IMR-90 (cell line): ENCODE results near the gene TUSC2. TPM values are rescaled to one million over a fixed set of nuclear protein-coding genes. Genes with fewer than 3 reads are reported as not detected.

Experiments
- ATAC-seq: fragments of 200-7000 bp; cut with Tn5 transposase; 2 replicates; pipeline ENCODE4 v1.9.1; 2020; ENCODE audit warnings: low read depth, mild to moderate bottlenecking, moderate library complexity
- BruUV-seq: library from RNA; stranded (reverse); fragments of 400-500 nt; replicated peaks from 2 replicates; lab custom pipeline; 2021; lab: Mats Ljungman, UMichigan
- CTCF ChIA-PET: fragments of 300-600 bp; formaldehyde crosslinking; extraction: SDS; loops from one replicate; lab custom pipeline; 2021; ENCODE audit warnings: antibody characterized with exemption; lab: Yijun Ruan, JAX
- POLR2A ChIA-PET: fragments of 300-600 bp; sonication (Branson Sonifier 250); formaldehyde crosslinking; loops from one replicate; lab custom pipeline; 2022; ENCODE audit warnings: antibody characterized with exemption; ENCODE audit not compliant: unreplicated experiment; lab: Charles Lee
- DNase-seq: peaks from one replicate; pipeline ENCODE4 v3.0.0; 2013
- H2AFZ ChIP-seq: replicated peaks from 2 replicates; pipeline ENCODE3; 2013; ENCODE audit warnings: low read length, mild to moderate bottlenecking; ENCODE audit not compliant: poor library complexity
- H2AK5ac ChIP-seq: 2 replicates; pipeline ENCODE4 v1.6.1; 2013; ENCODE audit warnings: low read depth, low read length, inconsistent platforms
- H2AK9ac ChIP-seq: replicated peaks from 2 replicates; pipeline ENCODE3; 2013; ENCODE audit warnings: mild to moderate bottlenecking, low read depth, low read length, moderate library complexity; ENCODE audit not compliant: poor library complexity
- H2BK120ac ChIP-seq: 2 replicates; pipeline ENCODE4 v1.6.1; 2013; ENCODE audit warnings: low read depth, low read length, inconsistent platforms
- H2BK15ac ChIP-seq: 3 replicates; pipeline ENCODE4 v1.6.1; 2013; ENCODE audit warnings: low read depth, low read length, inconsistent platforms
- H2BK20ac ChIP-seq: 2 replicates; pipeline ENCODE4 v1.6.1; 2013; ENCODE audit warnings: low read depth, mild to moderate bottlenecking, inconsistent platforms, low read length, moderate library complexity
- H2BK5ac ChIP-seq: 2 replicates; pipeline ENCODE4 v1.6.1; 2013; ENCODE audit warnings: mild to moderate bottlenecking, low read depth, low read length, inconsistent platforms; ENCODE audit not compliant: poor library complexity, severe bottlenecking
- H3K14ac ChIP-seq: replicated peaks from 2 replicates; pipeline ENCODE4 v1.6.1; 2013; ENCODE audit warnings: low read depth, low read length, inconsistent platforms
- H3K18ac ChIP-seq: 2 replicates; pipeline ENCODE4 v1.6.1; 2013; ENCODE audit warnings: low read depth, low read length, control low read depth
- H3K23ac ChIP-seq: 2 replicates; pipeline ENCODE4 v1.6.1; 2013; ENCODE audit warnings: low read depth, low read length, inconsistent platforms
- H3K27ac ChIP-seq: 2 replicates; pipeline ENCODE4 v1.5.1; 2013; ENCODE audit warnings: mild to moderate bottlenecking, control low read depth, low read length; ENCODE audit not compliant: insufficient read depth
- H3K27me3 ChIP-seq: 2 replicates; pipeline ENCODE4 v1.6.1; 2013; ENCODE audit warnings: low read length; ENCODE audit not compliant: control insufficient read depth, insufficient read depth
- H3K36me3 ChIP-seq: 2 replicates; pipeline ENCODE4 v1.6.1; 2013; ENCODE audit warnings: low read length, mixed read lengths; ENCODE audit not compliant: control insufficient read depth, insufficient read depth
- H3K4ac ChIP-seq: 2 replicates; pipeline ENCODE4 v1.6.1; 2013; ENCODE audit warnings: low read depth, low read length, inconsistent platforms
- H3K4me1 ChIP-seq: 2 replicates; pipeline ENCODE4 v1.6.1; 2013; ENCODE audit warnings: low read length, mixed read lengths; ENCODE audit not compliant: control insufficient read depth, insufficient read depth
- H3K4me2 ChIP-seq: 2 replicates; pipeline ENCODE4 v1.6.1; 2013; ENCODE audit warnings: low read depth, mild to moderate bottlenecking, control low read depth, low read length, moderate library complexity
- H3K4me3 ChIP-seq: 2 replicates; pipeline ENCODE4 v1.5.1; 2013; ENCODE audit warnings: low read depth, mild to moderate bottlenecking, control low read depth, low read length, moderate library complexity; ENCODE audit not compliant: insufficient read depth
- H3K56ac ChIP-seq: 2 replicates; pipeline ENCODE4 v1.6.1; 2013; ENCODE audit warnings: low read length, inconsistent platforms; ENCODE audit not compliant: insufficient read depth; ENCODE audit errors: extremely low read depth
- H3K79me1 ChIP-seq, 2 experiments: 2 replicates each; pipeline ENCODE4 v1.6.1; 2013; ENCODE audit warnings: low read length in 2 of 2, inconsistent platforms in 1 of 2, low read depth in 1 of 2
- H3K9ac ChIP-seq: 2 replicates; pipeline ENCODE4 v1.6.1; 2013; ENCODE audit warnings: low read depth, low read length, control low read depth
- H3K9me1 ChIP-seq: 2 replicates; pipeline ENCODE4 v1.6.1; 2013; ENCODE audit warnings: low read length, inconsistent platforms; ENCODE audit not compliant: insufficient read depth
- H3K9me3 ChIP-seq: 2 replicates; pipeline ENCODE4 v1.6.1; 2013; ENCODE audit warnings: low read length; ENCODE audit not compliant: control insufficient read depth, insufficient read depth
- H4K20me1 ChIP-seq: 2 replicates; pipeline ENCODE4 v1.6.1; 2013; ENCODE audit warnings: low read length, inconsistent platforms; ENCODE audit not compliant: insufficient read depth
- H4K5ac ChIP-seq: 2 replicates; pipeline ENCODE4 v1.6.1; 2013; ENCODE audit warnings: mild to moderate bottlenecking, low read depth, low read length, control low read depth
- H4K8ac ChIP-seq, 2 experiments: 2 replicates each; pipeline ENCODE4 v1.6.1; 2013; ENCODE audit warnings: low read depth in 2 of 2, low read length in 2 of 2, control low read depth in 1 of 2, inconsistent platforms in 1 of 2
- H4K91ac ChIP-seq: 2 replicates; pipeline ENCODE4 v1.6.1; 2013; ENCODE audit warnings: low read depth, low read length, inconsistent platforms; ENCODE audit not compliant: insufficient read depth
- CEBPB ChIP-seq: IDR thresholded peaks from 2 replicates; pipeline ENCODE4 v1.6.1; 2012; ENCODE audit warnings: low read depth, low read length, improper control_type of control experiment
- ELK1 ChIP-seq: fragments of 150-350 bp; IDR thresholded peaks from 2 replicates; pipeline ENCODE4 v1.6.1; 2016; ENCODE audit warnings: low read depth, mild to moderate bottlenecking, low read length, moderate library complexity, borderline replicate concordance
- FOS ChIP-seq: fragments of 150-350 bp; IDR thresholded peaks from 2 replicates; pipeline ENCODE4 v1.6.1; 2016; ENCODE audit warnings: low read depth, low read length
- MAFK ChIP-seq: IDR thresholded peaks from 2 replicates; pipeline ENCODE4 v1.6.1; 2012; ENCODE audit warnings: low read depth, low read length, improper control_type of control experiment
- MAZ ChIP-seq: IDR thresholded peaks from 2 replicates; pipeline ENCODE4 v1.6.1; 2012; ENCODE audit warnings: low read depth, mild to moderate bottlenecking, low read length, improper control_type of control experiment, moderate library complexity, borderline replicate concordance
- MXI1 ChIP-seq: IDR thresholded peaks from 2 replicates; pipeline ENCODE4 v1.6.1; 2012; ENCODE audit warnings: low read depth, mild to moderate bottlenecking, low read length, moderate library complexity, borderline replicate concordance
- NFE2L2 ChIP-seq: fragments of 150-350 bp; IDR thresholded peaks from 2 replicates; pipeline ENCODE4 v1.6.1; 2016; ENCODE audit warnings: low read depth, mild to moderate bottlenecking, low read length
- POLR2A ChIP-seq: IDR thresholded peaks from 2 replicates; pipeline ENCODE4 v1.6.1; 2012; ENCODE audit warnings: mild to moderate bottlenecking, low read depth, low read length
- RAD21 ChIP-seq: IDR thresholded peaks from 2 replicates; pipeline ENCODE4 v1.6.1; 2012; ENCODE audit warnings: low read length, improper control_type of control experiment
- RCOR1 ChIP-seq: IDR thresholded peaks from 2 replicates; pipeline ENCODE4 v1.6.1; 2012; ENCODE audit warnings: mild to moderate bottlenecking, low read length, improper control_type of control experiment; ENCODE audit not compliant: insufficient replicate concordance
- SMC3 ChIP-seq: fragments of 150-350 bp; IDR thresholded peaks from 2 replicates; pipeline ENCODE4 v1.6.1; 2016; ENCODE audit warnings: low read depth, mild to moderate bottlenecking, antibody characterized with exemption, low read length, moderate library complexity
- USF2 ChIP-seq: fragments of 150-350 bp; IDR thresholded peaks from 2 replicates; pipeline ENCODE4 v1.6.1; 2017; ENCODE audit warnings: mild to moderate bottlenecking, antibody characterized with exemption, low read length, low read depth
- WGBS, 2 experiments: methylation state at CpG; one replicate each; pipeline versions ENCODE4 v1.1.5 to v1.1.7; 2013; ENCODE audit warnings: missing lambda C conversion rate in 2 of 2; ENCODE audit not compliant: insufficient read length in 1 of 2; ENCODE audit errors: extremely low coverage in 2 of 2; 5-methylcytosine and 5-hydroxymethylcytosine counted together
- dilution Hi-C: fragments of 300-500 bp; cut with HindIII; formaldehyde crosslinking; loops from one replicate; pipeline ENCODE4 v1.14.3; 2018; ENCODE audit warnings: low sequenced_read_pairs; ENCODE audit not compliant: unreplicated experiment
- in situ Hi-C: fragments of 300-500 bp; cut with MboI; formaldehyde crosslinking; loops from 3 replicates; pipeline ENCODE4 v1.14.3; 2019; ENCODE audit warnings: low sequenced_read_pairs, inconsistent platforms, mixed read lengths
- intact Hi-C: fragments of 100-400 bp; cut with micrococcal nuclease; formaldehyde crosslinking; loops from 2 replicates; pipeline ENCODE4 v1.10.0; 2022
- polyA plus RNA-seq, 3 experiments: library from polyadenylated mRNA; depleted of rRNA; stranded (reverse); fragments of >200 nt; gene quantifications; 2 replicates each; pipeline ENCODE4 v1.2.3, GENCODE V29; 2012; ENCODE audit warnings: low replicate concordance in 1 of 3
- total RNA-seq: library from RNA; depleted of rRNA; stranded (reverse); fragments of >200 nt; gene quantifications from 2 replicates; pipeline ENCODE4 v1.2.3, GENCODE V29; 2012
- TF ChIP-seq, protein P1 (sequence below): conservative IDR thresholded peaks from 2 replicates; pipeline ENCODE4 v1.5.1; 2012; ENCODE audit warnings: mild to moderate bottlenecking, low read depth, low read length, improper control_type of control experiment

TUSC2 gene
- total and polyA plus RNA-seq, 2 of the 4 experiments (the other 2 are of a cell fraction) = 13.4 to 24.0 TPM

- TF ChIP-seq SMC3 (no peak), POLR2A (no peak)
These were observed 28.0 kb upstream of the TUSC2 start (continued) for GRCh38 chr3:50355829-50356552.

- ATAC-seq (no peak), DNase-seq (no peak)
- Histone ChIP-seq H3K4me1 (peaks cover 32% of the 10 kb centered on the region), H2BK5ac (no peak overlapping the region), H3K9me3 (no peaks in the 10 kb centered on the region), H3K27ac (no peak overlapping the region), H2AFZ (no peak overlapping the region), H3K27me3 (no peaks in the 10 kb centered on the region), H3K9me1 (peaks cover 20% of the 10 kb centered on the region), H3K36me3 (peaks cover 44% of the 10 kb centered on the region), H2BK15ac (no peak overlapping the region), H4K91ac (no peak overlapping the region), H3K18ac (no peak overlapping the region), H2BK20ac (no peak overlapping the region), H4K8ac (no peak overlapping the region), H4K20me1 (peaks cover 53% of the 10 kb centered on the region), H3K79me1 (peaks cover 16 to 75% of the 10 kb centered on the region in 2 experiments), H2AK5ac (no peak overlapping the region), H3K56ac (no peak overlapping the region), H3K4me2 (no peak overlapping the region), H3K4ac (no peak overlapping the region), H2AK9ac (no peak overlapping the region), H3K4me3 (no peak overlapping the region), H4K5ac (no peak overlapping the region), H3K14ac (no peak overlapping the region), H2BK120ac (no peak overlapping the region), H3K23ac (no peak overlapping the region), H3K9ac (no peak overlapping the region)
- no TSS peak for BruUV-seq
- TF ChIP-seq ELK1 = no peak
- TF ChIP-seq MAFK = no peak
- no peak for TF ChIP-seq RCOR1
- TF ChIP-seq FOS = no peak
- TF ChIP-seq CEBPB = no peak
- no peak for TF ChIP-seq RAD21
- TF ChIP-seq USF2 = no peak
- no peak for TF ChIP-seq NFE2L2
- TF ChIP-seq MAZ = no peak
- TF ChIP-seq, protein P1, sequence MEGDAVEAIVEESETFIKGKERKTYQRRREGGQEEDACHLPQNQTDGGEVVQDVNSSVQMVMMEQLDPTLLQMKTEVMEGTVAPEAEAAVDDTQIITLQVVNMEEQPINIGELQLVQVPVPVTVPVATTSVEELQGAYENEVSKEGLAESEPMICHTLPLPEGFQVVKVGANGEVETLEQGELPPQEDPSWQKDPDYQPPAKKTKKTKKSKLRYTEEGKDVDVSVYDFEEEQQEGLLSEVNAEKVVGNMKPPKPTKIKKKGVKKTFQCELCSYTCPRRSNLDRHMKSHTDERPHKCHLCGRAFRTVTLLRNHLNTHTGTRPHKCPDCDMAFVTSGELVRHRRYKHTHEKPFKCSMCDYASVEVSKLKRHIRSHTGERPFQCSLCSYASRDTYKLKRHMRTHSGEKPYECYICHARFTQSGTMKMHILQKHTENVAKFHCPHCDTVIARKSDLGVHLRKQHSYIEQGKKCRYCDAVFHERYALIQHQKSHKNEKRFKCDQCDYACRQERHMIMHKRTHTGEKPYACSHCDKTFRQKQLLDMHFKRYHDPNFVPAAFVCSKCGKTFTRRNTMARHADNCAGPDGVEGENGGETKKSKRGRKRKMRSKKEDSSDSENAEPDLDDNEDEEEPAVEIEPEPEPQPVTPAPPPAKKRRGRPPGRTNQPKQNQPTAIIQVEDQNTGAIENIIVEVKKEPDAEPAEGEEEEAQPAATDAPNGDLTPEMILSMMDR = no peak
- TF ChIP-seq SMC3 = no peak
- TF ChIP-seq MXI1 = no peak
- no peak for TF ChIP-seq POLR2A
- intact Hi-C loops (no loop called here), dilution Hi-C loops (no loop called here), in situ Hi-C loops (no loop called here)
- POLR2A ChIA-PET = interaction anchor here (0.5 kb wide), 1 partner anchor 10 kb away, joined by 4 read pairs; no protein-coding TSS in a partner anchor
- CTCF ChIA-PET = no interaction called here
- 88% methylated on average over 1 of the region's 7 CpGs; no CpG with 5 or more reads in 1 of the 2 experiments for WGBS, 2 experiments
These were observed 26.8 kb upstream of the TUSC2 start for GRCh38 chr3:50354850-50355249.
